Mucosa of stomach (tissue), 1 donor: ENCODE results near the gene ANGPTL2.

Source experiments
- H3K27me3 ChIP-seq: one replicate; pipeline ENCODE4 v1.7.0; 2013; ENCODE audit warnings: mild to moderate bottlenecking, low read length; ENCODE audit not compliant: control insufficient read depth, insufficient read depth
- H3K36me3 ChIP-seq: one replicate; pipeline ENCODE4 v1.7.0; 2013; ENCODE audit warnings: low read length; ENCODE audit not compliant: control insufficient read depth, insufficient read depth
- H3K4me1 ChIP-seq: one replicate; pipeline ENCODE4 v1.7.0; 2013; ENCODE audit warnings: mild to moderate bottlenecking, low read length; ENCODE audit not compliant: control insufficient read depth, insufficient read depth
- H3K4me3 ChIP-seq: one replicate; pipeline ENCODE4 v1.7.0; 2013; ENCODE audit warnings: low read length
- H3K9ac ChIP-seq: one replicate; pipeline ENCODE4 v1.7.0; 2013; ENCODE audit warnings: mild to moderate bottlenecking, low read length, moderate library complexity
- H3K9me3 ChIP-seq: one replicate; pipeline ENCODE4 v1.7.0; 2013; ENCODE audit warnings: mild to moderate bottlenecking, low read length, moderate library complexity; ENCODE audit not compliant: control insufficient read depth
- donor health status: Pancreatic carcinoma.

Gene ANGPTL2

GRCh38 chr9:127163409-127163808 is 41.0 kb upstream of the ANGPTL2 start:
- Histone ChIP-seq H3K4me3 (no peak overlapping the region), H3K9ac (no peak overlapping the region), H3K4me1 (peaks cover 9% of the 10 kb centered on the region), H3K27me3 (no peaks in the 10 kb centered on the region), H3K9me3 (no peaks in the 10 kb centered on the region), H3K36me3 (no peaks in the 10 kb centered on the region)

GRCh38 chr9:127162864-127163365 is 40.5 kb upstream of the ANGPTL2 start:
- Histone ChIP-seq H3K36me3 (no peaks in the 10 kb centered on the region), H3K9me3 (no peaks in the 10 kb centered on the region), H3K27me3 (no peaks in the 10 kb centered on the region), H3K4me3 (no peak overlapping the region), H3K4me1 (peaks cover 9% of the 10 kb centered on the region), H3K9ac (no peak overlapping the region)

- no peak overlapping the region for H3K9ac ChIP-seq
- no peaks in the 10 kb centered on the region for H3K27me3 ChIP-seq
- H3K4me1 ChIP-seq = peaks cover 9% of the 10 kb centered on the region
- no peaks in the 10 kb centered on the region for H3K9me3 ChIP-seq
- H3K4me3 ChIP-seq = no peak overlapping the region
- no peaks in the 10 kb centered on the region for H3K36me3 ChIP-seq
Observed at GRCh38 chr9:127162046-127162863, 39.8 kb upstream of the ANGPTL2 start.

DNA sequence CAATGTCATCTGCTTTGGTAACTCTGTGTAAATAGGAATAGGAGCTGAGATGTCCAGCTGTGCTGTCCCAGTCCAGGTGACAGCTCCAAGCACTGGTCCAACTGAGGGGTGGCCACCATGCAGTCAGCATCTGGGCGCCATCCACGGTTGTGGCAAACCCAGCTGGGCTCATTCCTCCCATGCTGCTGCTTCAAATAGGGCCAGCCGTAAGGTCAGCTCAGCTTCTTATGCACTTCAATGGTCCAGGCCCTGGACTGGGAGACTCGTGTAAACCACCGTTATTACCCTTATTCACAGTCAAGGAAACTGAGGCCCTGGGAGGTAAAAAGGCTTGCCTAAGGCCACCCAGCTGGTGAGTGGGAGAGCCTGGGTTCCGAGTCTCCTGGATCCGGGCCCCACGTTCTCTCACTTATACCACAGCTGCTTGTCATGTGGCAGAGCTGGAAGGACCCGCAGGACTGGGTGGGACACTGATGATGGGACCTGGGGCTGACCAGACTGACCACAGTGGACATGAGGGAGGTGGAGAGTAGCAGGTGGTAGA is 38.7 kb upstream of the ANGPTL2 start:
- Histone ChIP-seq H3K4me1 (peaks cover 9% of the 10 kb centered on the region), H3K9ac (no peak overlapping the region), H3K36me3 (no peaks in the 10 kb centered on the region), H3K4me3 (no peak overlapping the region), H3K27me3 (no peaks in the 10 kb centered on the region), H3K9me3 (no peaks in the 10 kb centered on the region)

DNA sequence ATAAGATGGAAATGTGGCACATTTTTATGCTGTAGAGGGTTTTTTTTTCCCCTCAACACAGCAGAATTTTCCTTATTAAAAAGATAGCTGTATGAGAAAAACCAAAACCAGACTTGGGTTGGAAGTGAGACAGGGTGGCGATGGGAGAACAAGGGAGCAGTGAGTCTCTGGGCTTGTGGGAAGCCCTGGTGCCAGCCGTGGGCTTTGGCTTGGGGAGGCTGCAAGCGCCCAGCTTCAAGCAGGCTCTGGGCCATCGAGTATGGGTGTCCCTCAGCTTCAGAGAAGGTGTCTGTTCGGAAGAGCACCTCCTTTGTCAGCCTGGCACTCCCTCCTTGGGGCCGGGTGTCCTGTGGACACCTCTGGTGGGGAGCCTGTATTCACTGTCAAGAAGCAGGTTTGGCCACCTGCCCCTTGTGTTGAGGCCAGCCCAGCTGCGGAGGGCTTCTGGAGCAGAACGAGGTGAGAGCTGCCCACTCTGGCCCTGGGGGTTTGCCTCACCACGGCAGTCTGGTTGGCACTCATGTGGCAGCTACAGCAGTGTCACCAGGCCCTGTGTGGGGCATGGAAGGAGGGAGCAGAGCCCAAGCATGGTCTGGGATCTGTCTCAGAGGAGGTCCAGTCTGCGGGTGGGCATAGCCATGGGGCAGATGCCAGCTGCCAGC is 37.6 kb upstream of the ANGPTL2 start:
- Histone ChIP-seq H3K4me3 (no peak overlapping the region), H3K9ac (no peak overlapping the region), H3K4me1 (peaks cover 9% of the 10 kb centered on the region), H3K27me3 (no peaks in the 10 kb centered on the region), H3K9me3 (no peaks in the 10 kb centered on the region), H3K36me3 (no peaks in the 10 kb centered on the region)

DNA sequence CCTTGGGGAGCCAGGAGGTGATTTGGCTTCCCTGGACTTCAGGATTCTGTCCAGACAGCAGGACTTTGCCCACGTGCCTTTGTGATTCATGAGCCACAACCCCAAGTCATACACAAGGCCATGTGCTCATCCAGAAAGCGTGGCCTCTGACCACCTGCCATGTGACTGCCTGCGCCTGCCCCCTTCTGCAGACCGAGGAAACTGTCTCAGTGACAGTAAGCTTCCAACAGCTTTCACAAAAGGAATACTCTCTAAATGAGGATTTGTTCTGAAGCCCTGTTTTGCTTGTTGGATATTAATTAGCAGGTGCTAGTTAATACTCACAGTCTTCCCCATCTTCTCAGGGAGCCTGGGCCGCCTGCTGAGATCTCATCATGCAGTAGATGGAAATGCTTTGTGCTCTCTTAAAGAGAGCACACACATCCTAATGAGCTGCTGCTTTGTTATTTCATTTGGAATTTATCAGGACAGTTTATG is 36.9 kb upstream of the ANGPTL2 start:
- H3K4me3 ChIP-seq = no peak overlapping the region
- no peak overlapping the region for H3K9ac ChIP-seq
- peaks cover 9% of the 10 kb centered on the region for H3K4me1 ChIP-seq
- H3K36me3 ChIP-seq = no peaks in the 10 kb centered on the region
- H3K27me3 ChIP-seq = no peaks in the 10 kb centered on the region
- no peaks in the 10 kb centered on the region for H3K9me3 ChIP-seq

GRCh38 chr9:127158786-127159324 is 36.4 kb upstream of the ANGPTL2 start:
- H3K4me1 ChIP-seq = peaks cover 9% of the 10 kb centered on the region
- no peak overlapping the region for H3K9ac ChIP-seq

DNA sequence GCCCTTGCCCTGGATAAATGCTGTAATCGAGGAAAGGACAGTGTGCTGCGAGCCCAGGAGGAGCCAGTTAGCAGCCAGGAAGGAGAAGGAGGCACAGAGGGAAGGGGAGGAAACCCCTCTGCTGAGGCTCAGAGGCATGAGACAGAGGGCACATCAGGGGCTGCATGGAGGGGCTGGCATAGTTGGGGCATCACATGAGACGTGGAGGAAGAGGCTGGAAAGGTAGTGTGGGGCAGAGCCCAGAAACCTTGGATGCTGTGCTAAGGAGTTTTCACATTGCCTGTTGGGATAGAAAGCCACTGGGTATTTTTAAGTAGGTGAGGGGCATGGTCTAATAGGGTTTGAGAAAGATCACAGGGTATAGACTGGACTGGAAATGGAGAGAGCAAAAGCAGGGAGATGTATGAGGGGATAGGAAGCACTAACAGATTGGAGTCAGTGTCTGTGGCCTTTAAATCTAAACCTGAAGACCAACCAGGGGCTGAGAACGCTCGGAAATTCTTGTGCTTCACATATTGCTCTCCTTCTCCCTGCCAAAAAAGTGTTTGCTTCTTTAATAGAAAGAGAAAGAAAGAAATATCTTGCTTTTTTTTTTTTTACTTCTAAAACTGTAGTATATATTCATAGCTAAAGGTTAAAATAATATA is 33.0 kb upstream of the ANGPTL2 start:
- no peaks in the 10 kb centered on the region for H3K27me3 ChIP-seq
- no peak overlapping the region for H3K9ac ChIP-seq
- H3K9me3 ChIP-seq = no peaks in the 10 kb centered on the region
- H3K4me1 ChIP-seq = peaks cover 9% of the 10 kb centered on the region
- no peak overlapping the region for H3K4me3 ChIP-seq
- no peaks in the 10 kb centered on the region for H3K36me3 ChIP-seq

More at GRCh38 chr9:127158786-127159324, 36.4 kb upstream of the ANGPTL2 start:
- Histone ChIP-seq H3K27me3 (no peaks in the 10 kb centered on the region), H3K4me3 (no peak overlapping the region), H3K36me3 (no peaks in the 10 kb centered on the region), H3K9me3 (no peaks in the 10 kb centered on the region)

GRCh38 chr9:127154390-127155191 is 32.2 kb upstream of the ANGPTL2 start:
- Histone ChIP-seq H3K27me3 (no peaks in the 10 kb centered on the region), H3K9me3 (no peaks in the 10 kb centered on the region), H3K4me3 (no peak overlapping the region), H3K36me3 (no peaks in the 10 kb centered on the region), H3K9ac (no peak overlapping the region), H3K4me1 (peaks cover 8% of the 10 kb centered on the region)

- Histone ChIP-seq H3K4me3 (no peak overlapping the region), H3K9me3 (no peaks in the 10 kb centered on the region), H3K27me3 (no peaks in the 10 kb centered on the region), H3K36me3 (no peaks in the 10 kb centered on the region), H3K4me1 (peaks cover 2% of the 10 kb centered on the region), H3K9ac (no peak overlapping the region)
Observed at GRCh38 chr9:127154003-127154389, 31.6 kb upstream of the ANGPTL2 start.

GRCh38 chr9:127153501-127153900 is 31.1 kb upstream of the ANGPTL2 start:
- Histone ChIP-seq H3K9ac (no peak overlapping the region), H3K9me3 (no peaks in the 10 kb centered on the region), H3K4me3 (no peak overlapping the region), H3K4me1 (no peaks in the 10 kb centered on the region), H3K36me3 (no peaks in the 10 kb centered on the region), H3K27me3 (no peaks in the 10 kb centered on the region)
